ENCODE measurements around the gene PLCD3. TPM values are rescaled to one million over a fixed set of nuclear protein-coding genes. Genes with fewer than 3 reads are reported as not detected.
A peak's percentile ranks its signal among the peaks of the same experiment; 100 is the strongest.

Gene PLCD3
- total RNA-seq, 1 donor from 2014 or later, result 54.0 TPM

DNA sequence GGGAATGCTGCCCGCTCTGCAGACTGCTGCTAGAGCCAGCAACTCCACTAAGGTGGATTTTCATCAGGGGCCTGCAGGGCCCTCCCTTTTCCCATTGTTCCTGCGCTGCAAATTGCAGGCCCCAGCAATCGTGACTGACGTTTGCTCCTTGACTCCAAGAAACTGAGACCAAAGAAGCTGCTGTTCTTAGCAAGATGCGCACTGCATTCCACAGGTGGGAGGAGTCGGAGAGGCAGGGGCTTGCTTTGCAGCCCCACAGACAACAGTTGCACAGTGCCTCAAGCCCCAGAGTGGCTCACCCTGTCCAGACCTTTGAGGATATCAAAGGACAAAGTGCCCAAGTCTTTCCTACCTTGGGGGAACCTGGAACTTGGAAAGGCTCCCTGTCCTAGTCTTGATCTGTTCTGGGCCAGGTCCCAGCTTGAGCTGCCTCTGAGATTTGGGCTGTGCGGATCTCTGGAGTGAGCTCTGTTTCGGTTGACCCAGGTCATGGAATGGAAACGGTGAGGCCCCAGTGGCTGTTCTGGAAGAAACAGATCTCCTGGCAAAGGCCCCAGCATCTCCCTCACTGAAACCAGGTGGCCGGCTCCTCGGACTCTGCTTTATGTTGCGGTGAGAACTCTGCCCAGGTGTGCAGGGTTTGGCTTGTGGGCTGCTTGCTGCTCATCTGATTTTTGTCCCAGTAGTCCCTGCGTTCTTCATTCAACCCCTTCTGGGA is 24.9 kb downstream of the PLCD3 start:
- peak overlapping the region; percentile 39 for H3K27ac Mint-ChIP-seq
- TF ChIP-seq, protein P1, sequence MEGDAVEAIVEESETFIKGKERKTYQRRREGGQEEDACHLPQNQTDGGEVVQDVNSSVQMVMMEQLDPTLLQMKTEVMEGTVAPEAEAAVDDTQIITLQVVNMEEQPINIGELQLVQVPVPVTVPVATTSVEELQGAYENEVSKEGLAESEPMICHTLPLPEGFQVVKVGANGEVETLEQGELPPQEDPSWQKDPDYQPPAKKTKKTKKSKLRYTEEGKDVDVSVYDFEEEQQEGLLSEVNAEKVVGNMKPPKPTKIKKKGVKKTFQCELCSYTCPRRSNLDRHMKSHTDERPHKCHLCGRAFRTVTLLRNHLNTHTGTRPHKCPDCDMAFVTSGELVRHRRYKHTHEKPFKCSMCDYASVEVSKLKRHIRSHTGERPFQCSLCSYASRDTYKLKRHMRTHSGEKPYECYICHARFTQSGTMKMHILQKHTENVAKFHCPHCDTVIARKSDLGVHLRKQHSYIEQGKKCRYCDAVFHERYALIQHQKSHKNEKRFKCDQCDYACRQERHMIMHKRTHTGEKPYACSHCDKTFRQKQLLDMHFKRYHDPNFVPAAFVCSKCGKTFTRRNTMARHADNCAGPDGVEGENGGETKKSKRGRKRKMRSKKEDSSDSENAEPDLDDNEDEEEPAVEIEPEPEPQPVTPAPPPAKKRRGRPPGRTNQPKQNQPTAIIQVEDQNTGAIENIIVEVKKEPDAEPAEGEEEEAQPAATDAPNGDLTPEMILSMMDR (IDR thresholded peaks at IDR 0.05; ENCODE audit: unreplicated experiment), result no peak
- H3K36me3 Mint-ChIP-seq, result peaks cover 15% of the 10 kb centered on the region
- no peaks in the 10 kb centered on the region for H3K9me3 Mint-ChIP-seq
- peaks cover 13% of the 10 kb centered on the region for H3K4me1 Mint-ChIP-seq
- no peak overlapping the region for H3K4me3 Mint-ChIP-seq
- no peaks in the 10 kb centered on the region for H3K27me3 Mint-ChIP-seq (ENCODE audit: low read depth)
- DNase-seq (ENCODE audit: low spot score in 2 of 2, unreplicated experiment in 2 of 2), result no peak

DNA sequence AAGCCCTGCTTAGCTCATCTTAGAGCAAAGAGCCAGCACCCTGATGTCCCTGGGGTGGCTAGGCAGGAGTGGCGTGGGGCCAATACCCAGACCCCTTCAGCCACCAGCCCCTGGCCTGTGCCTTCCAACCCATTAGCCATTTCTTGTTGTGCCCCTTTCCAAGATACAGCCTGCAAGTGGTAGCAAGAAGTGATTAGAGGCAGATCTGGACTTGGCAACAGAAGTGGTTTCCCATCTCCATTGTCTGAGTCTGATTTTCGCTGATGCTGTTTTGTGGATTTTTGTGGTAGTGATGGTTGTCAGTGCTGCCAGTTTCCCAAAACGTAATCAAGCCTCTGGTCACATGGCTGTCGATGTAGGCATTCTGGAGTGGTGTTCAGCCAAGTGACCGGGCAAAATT is 25.7 kb downstream of the PLCD3 start:
- Mint-ChIP-seq H3K4me3 (no peak overlapping the region), H3K9me3 (no peaks in the 10 kb centered on the region), H3K27ac (peak overlapping the region; percentile 39), H3K4me1 (peaks cover 22% of the 10 kb centered on the region), H3K27me3 (ENCODE audit: low read depth) (no peaks in the 10 kb centered on the region), H3K36me3 (peaks cover 19% of the 10 kb centered on the region)
- DNase-seq (ENCODE audit: low spot score in 2 of 2, unreplicated experiment in 2 of 2), result no peak
- TF ChIP-seq, protein P1 (IDR thresholded peaks at IDR 0.05; ENCODE audit: unreplicated experiment), result no peak

GRCh38 chr17:45106096-45106495 is 26.2 kb downstream of the PLCD3 start:
- Mint-ChIP-seq H3K27me3 (ENCODE audit: low read depth) (no peaks in the 10 kb centered on the region), H3K36me3 (peaks cover 20% of the 10 kb centered on the region), H3K4me3 (no peak overlapping the region), H3K9me3 (no peaks in the 10 kb centered on the region), H3K4me1 (peaks cover 23% of the 10 kb centered on the region), H3K27ac (no peak overlapping the region)
- DNase-seq (ENCODE audit: low spot score in 2 of 2, unreplicated experiment in 2 of 2), result no peak
- TF ChIP-seq, protein P1 (IDR thresholded peaks at IDR 0.05; ENCODE audit: unreplicated experiment), result no peak

- Mint-ChIP-seq H3K27me3 (ENCODE audit: low read depth) (no peaks in the 10 kb centered on the region), H3K9me3 (no peaks in the 10 kb centered on the region), H3K27ac (no peak overlapping the region), H3K4me3 (no peak overlapping the region), H3K4me1 (peaks cover 23% of the 10 kb centered on the region), H3K36me3 (peaks cover 20% of the 10 kb centered on the region)
- DNase-seq (ENCODE audit: low spot score in 2 of 2, unreplicated experiment in 2 of 2), result no peak
- TF ChIP-seq, protein P1 (IDR thresholded peaks at IDR 0.05; ENCODE audit: unreplicated experiment), result no peak
Observed at GRCh38 chr17:45104907-45105624, 27.2 kb downstream of the PLCD3 start.

DNA sequence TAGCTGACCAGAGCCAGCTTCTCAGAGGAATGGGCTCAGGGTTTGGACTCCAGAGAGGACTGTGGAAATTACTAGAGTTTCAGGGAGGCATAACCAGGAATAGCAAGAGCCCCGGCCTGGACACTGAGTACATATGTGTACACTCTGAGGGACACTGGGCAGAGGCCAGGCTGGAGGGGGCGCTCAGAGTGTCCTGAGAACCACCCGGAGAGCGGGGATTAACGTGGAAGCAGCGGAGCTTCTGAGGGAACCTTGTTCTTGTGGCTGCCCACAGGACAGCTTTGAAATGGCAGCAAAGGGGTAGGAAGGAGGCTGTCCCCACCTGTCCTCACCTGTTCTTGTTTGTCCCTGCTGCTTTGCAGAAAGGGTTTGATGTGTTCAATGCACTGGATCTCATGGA is 27.8 kb downstream of the PLCD3 start:
- H3K27me3 Mint-ChIP-seq (ENCODE audit: low read depth), result no peaks in the 10 kb centered on the region
- H3K36me3 Mint-ChIP-seq, result peaks cover 20% of the 10 kb centered on the region
- peaks cover 23% of the 10 kb centered on the region for H3K4me1 Mint-ChIP-seq
- DNase-seq (ENCODE audit: low spot score in 2 of 2, unreplicated experiment in 2 of 2), result no peak
- no peak overlapping the region for H3K4me3 Mint-ChIP-seq
- H3K9me3 Mint-ChIP-seq, result no peaks in the 10 kb centered on the region
- TF ChIP-seq, protein P1 (IDR thresholded peaks at IDR 0.05; ENCODE audit: unreplicated experiment), result no peak
- no peak overlapping the region for H3K27ac Mint-ChIP-seq

Data from mesothelial cell of epicardium (in vitro differentiated cells).